Forelimb muscle (tissue), 1 donor: Measurements from ENCODE around the gene LRRC8A. TPM values are rescaled to one million over a fixed set of nuclear protein-coding genes. Genes with fewer than 3 reads are reported as not detected.
A peak's percentile ranks its signal among the peaks of the same experiment; 100 is the strongest.
"Not testable (repeated sequence)": the region's sequence is repeated elsewhere in the genome, so short reads cannot be mapped to it uniquely, and the experiment has no call there.

Experiments
- DNase-seq: peaks from one replicate; pipeline ENCODE4 v3.0.0-alpha.2; 2013; ENCODE audit warnings: low read depth
- polyA plus RNA-seq: library from polyadenylated mRNA; unstranded; fragments of 120-200 nt; gene quantifications from one replicate; pipeline ENCODE4 v1.2.1, GENCODE V29; 2013; ENCODE audit not compliant: insufficient read length

Gene LRRC8A
- polyA plus RNA-seq, 1 donor = 23.1 TPM

DNA sequence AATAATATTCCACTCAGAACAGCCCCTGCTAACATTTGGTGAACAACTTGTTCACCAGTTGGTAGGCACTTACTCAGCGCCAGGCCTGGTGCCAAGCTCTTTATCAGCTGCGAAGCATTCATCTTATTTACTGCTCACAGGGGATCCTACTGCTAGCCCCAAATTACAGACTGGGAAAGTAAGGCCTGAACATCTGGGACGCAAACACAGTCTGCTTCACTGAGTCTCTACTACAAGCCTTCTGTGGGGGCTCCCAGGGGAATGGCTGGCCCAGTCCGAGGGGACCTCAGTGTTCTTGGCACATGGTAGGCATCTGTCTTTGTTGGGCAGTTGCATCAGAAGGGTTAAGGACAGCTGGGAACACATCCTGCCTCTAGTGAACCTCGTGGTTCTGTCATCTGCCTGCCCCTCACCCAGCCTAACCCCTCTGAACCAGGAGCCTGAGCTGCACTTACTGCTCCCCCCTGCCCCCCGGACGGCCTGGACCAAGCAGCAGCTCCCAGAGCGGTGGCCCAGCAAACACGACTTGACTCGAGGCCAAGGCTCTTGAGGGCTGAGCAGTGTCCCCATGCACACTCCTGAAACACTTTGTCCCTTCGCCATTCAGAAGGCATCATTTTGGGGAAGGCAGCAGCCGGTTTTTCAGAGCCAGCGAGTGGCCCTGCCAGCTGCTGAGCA lies 38.6 kb downstream of the LRRC8A start, which contains the start of gene PHYHD1:
PHYHD1 (plus strand) TSS at position 602 of the 678 bp plus-strand sequence. CDS start 1,342 bp downstream, outside the sequence.
- no peak for DNase-seq

DNA sequence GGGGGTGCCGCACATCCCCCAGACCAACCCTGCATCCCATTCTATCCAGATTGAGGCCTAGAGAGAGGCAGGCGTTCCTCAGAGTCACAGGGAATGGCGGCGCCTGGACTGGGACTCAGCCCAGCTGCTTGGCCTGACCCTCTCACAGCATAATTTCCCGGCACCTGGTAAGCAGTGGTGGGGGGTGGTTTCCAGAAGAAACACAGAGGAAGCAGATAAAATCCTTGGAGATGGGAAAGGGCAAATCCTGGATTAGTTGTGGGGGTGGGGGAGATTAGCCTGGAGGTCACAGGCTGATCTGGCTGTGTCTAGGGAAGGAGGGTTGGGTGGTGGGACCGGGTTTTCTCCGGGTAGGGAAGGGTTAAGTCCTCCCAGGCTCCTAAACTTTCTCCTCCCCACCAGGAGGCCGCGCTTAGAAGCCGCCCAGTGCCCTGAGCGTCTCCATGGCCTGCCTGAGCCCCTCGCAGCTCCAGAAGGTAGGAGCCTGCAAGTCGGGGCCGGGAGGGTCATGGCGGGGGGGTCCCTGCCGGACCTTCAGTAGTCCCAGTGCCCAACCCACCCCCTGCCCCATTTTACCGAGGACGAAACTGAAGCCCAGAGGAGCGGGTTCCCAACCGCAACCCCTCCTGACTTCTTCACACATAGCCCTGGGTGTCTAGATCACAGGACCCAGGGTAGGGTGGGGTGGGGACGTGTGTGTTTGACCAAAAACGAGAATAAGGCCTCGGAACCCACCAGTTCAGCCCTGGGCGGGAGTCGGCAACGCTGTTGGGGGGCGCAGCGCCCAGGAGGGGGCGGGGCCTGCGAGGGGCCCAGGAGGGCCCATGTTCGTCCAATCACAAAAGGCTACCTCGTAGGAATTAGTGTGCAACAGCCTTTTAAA lies 40.2 kb downstream of the LRRC8A start:
- peak; percentile 40 for DNase-seq

DNA sequence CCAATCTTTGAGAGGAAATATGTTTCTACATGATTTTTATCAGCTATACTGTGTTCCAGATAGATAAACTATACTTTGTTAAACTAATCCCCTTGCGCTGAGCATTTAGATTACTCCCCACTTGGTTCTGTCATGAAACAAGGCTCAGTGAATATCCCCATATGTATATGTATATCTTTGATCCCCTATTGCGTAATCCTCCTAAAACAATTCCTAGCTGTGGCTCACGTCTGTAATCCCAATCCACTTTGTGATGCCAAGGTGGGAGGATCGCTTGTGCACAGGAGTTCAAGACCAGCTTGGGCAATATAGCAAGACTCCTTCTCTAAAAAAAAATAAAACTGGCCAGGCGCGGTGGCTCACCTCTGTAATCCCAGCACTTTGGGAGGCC lies 41.6 kb downstream of the LRRC8A start:
- DNase-seq = no peak

DNA sequence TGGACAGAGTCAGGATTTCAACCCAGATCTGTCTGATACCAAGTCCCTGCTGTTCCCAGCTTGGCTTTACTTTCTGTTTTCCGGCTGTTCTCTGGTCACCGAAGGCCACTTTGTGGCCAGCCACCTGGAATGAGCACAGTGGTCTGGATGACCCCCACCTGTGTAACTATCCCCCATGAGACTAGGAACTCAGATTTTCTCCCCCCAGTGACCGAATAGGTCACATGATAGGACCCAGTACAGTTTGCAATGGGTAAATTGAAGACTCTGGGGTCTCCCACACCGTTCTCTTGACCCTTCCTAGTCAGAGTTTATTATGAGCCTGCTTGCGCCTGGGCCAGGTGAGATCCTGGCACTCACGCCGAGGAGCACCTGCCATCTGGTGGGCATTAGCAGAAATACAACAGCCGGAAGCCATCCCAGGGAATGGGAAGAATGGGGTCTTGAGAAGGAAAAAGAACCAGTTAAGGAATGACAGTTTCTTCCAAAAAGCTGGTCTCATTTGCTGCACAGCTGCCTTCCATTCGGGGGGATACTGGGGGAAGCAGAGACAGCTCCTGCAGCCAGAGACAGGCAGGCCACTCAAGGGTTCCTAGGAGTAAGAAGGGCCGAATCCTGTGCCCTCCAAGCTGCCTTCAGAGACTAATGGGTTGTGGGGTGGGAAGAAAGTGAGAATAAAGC lies 45.9 kb downstream of the LRRC8A start:
- no peak for DNase-seq

DNA sequence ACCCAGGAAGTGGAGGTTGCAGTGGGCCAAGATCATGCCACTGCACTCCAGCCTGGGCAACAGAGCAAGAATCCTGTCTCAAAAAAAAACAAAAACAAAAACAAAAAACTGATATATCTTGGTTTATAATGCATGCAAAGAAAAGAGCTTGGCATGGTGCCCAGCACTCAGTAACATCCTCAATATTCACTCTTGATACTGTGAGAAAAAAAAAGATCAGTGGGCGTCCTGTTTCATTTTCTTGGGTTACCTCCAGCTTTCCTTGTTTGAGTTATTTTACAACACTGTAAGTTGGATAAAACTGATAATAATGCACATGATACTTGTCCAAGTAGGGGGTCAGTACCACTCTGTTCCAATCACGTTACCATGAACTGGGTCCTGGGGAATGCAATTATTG lies 46.7 kb downstream of the LRRC8A start:
- no peak for DNase-seq

DNA sequence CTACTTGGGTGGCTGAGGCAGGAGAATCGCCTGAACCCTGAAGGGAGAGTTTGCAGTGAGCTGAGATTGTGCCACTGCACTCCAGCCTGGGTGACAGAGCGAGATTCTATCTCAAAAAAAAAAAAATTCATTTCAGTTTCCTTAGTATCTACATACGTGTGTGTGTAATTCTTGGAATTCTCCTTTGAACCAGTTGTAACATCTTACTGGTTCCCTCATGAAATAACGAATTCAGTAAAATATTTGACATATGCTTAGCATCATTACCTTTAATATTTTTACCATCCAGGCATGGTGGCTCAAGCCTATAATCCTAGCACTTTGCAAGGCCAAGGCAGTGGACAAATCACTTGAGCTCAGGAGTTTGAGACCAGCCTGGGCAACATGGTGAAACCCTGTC lies 47.6 kb downstream of the LRRC8A start:
- DNase-seq = no peak

DNA sequence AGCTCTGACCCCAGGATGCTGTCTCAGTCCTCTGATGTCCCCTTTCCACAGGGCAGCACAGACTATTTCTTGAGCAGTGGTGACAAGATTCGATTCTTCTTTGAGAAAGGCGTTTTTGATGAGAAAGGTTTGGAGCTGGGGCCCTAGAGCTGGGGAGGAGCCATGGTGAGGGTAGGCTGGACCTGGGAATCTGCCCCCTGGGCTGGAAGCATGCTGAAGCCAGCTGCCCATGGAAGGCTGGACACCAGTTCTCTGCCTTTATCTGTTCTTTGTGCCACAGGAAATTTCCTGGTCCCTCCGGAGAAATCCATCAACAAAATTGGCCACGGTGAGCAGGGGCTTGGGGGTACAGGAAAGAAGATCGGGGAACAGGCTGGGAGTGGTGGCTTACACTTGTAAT lies 51.8 kb downstream of the LRRC8A start:
- DNase-seq = no peak

DNA sequence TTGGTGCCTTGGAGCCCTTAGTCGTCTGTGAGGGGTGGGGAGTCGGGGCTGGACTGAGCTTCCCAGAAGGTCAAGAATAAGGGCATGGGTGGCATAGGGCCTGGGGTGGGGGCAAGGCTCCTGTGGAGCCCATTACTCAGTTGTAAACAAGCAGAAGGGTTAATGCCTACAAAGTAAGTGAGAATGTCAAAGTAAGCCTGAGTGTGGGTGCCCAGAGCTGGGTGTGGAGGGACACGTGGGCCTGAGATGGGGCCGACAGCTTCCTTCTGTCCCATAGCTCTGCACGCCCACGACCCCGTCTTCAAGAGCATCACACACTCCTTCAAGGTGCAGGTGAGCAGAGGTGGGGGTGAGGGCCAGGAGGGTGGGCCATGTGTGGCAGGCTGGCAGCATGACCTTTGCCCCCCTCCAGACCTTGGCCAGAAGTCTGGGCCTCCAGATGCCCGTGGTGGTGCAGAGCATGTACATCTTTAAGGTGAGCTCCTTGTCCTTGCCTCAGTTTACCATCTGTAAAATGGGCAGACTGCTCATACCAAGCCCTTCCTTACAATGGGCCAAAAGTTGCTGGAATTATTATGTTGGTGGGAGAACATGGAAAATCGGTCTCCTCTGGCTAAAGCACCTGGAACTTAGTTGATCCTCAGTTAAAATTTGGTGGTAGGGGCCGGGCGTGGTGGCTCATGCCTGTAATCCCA lies 54.4 kb downstream of the LRRC8A start:
- no peak for DNase-seq

DNA sequence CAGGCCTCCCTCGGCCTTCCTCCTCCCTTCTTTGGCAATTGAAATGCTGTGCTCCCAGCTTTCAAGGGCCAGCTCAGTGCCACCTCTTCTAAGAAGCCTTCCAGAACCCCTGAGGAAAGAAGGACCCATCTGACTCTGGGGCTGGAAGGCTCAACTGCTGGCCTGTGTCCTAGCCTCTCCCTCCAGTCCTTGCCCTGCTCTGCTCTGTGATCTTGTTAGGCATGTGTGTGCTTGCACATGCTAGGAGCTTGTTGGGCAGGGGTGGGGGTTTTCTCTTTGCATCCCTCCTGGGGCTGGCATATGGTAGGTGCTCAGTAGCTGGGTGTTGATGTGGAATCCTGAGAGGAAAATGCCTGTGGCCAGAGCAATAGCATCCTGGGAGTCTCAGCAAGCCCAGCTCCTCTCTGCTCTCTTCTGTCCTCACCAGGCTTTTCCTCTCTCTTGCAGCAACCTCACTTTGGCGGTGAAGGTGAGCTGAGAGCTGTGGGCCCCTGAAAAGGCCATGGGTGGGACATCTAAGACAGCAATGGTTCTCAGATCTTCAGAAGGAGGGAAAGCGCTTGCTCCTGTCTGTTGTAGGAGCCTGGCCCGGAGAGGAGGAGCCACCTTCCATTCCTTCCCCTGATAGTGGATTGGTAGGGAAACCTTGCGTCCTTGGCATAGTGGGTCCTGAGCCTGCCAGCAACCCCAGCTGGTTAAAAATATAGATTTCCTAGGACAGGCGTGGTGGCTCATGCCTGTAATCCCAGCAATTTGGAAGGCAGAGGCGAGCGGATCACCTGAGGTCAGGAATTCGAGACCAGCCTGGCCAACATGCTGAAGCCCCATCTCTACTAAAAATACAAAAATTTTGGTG lies 55.6 kb downstream of the LRRC8A start:
- no peak for DNase-seq

DNA sequence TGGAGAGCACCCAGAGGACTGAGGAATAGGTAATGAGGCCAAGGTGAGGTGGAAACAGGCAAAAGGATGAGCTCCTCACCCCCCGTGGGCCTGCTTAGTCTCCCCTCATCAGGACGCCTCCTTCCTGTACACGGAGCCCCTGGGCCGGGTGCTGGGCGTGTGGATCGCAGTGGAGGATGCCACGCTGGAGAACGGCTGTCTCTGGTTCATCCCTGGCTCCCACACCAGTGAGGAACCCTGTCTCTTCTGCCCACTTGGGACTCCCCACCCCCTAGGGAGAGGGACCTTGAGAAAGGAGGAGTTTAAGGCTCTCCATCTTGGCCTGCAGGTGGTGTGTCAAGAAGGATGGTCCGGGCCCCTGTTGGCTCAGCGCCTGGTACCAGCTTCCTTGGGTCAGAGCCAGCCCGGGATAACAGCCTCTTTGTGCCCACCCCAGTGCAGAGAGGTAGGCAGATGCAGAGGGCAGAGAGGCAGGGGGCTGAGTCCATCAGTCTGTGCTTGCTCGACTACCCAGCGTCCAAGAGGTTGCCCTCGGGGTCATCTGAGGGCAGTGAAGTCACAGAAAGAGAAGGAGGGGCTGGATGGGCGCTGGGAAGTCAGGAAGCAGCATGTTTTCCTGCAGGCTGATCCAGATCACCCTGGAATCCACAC lies 58.5 kb downstream of the LRRC8A start:
- no peak for DNase-seq

DNA sequence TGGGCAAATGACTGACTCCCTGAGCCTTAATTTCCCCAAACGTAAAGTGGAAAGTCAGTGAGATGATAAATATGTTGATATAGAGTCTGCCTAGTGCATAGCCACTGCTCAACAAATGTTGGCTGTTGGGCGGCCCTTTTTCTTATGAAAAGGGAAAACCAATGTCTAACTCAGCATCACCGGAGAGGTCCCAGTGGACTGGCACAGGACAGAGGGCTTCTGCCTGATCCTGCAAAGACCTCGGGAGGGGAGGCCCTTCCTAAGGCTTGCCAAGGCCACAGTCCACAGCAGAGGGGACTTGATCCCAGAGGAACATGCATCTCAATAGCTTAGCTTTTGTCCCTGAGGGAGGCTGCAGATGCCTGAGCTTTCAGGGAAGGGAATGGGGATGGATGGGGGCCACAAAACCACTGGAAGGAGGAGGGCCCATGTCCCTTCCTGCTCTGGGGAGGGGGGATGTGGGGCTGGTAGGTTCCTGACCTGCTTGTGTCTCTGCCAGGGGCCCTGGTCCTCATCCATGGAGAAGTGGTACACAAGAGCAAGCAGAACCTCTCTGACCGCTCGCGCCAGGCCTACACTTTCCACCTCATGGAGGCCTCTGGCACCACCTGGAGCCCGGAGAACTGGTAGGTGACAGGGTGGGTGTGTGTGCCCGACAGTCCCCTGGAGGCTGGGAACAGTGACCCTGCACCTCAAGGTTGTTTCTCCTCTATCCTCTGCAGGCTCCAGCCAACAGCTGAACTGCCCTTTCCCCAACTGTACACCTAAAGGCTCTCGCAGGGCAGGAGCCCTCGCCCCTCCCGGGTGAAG lies 59.2 kb downstream of the LRRC8A start:
- no peak for DNase-seq

DNA sequence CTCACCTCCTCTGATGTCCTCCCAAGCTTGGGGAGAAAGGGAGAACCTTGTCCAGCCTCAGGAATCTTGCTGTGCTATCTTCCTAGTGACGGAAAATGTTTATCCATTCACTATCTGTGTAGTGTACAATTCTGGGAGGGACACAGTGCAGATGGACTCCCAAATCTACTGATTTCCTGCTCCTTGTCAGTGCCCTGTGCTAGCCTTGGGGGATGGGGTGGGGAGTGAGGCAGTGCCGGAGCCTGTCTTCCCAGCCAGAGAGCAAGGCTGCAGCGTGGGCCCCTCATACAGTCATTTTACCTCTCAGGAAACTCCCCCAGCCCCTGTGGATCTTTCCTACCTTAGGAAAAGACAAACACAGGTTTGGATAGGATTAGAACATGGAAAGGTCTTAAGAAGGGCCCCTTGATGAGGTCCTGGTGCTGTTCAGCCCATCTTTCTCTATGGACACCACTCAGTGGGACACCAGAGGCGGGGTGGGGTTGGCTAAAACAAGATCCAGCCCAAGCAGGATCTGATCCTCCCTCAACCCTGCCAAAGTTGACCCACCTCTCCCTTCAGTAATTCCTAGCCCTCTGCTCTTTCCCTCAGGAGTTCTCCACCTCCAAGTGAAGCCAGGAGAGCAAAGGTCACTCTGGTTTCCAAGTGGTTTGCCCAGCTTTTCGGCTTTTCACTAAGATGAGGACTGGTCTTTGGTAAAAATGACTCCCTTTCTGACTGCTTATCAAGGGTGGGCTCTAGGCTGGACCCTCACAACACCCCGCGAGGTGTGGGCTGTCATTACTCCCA lies 62.1 kb downstream of the LRRC8A start:
- DNase-seq = no peak

DNA sequence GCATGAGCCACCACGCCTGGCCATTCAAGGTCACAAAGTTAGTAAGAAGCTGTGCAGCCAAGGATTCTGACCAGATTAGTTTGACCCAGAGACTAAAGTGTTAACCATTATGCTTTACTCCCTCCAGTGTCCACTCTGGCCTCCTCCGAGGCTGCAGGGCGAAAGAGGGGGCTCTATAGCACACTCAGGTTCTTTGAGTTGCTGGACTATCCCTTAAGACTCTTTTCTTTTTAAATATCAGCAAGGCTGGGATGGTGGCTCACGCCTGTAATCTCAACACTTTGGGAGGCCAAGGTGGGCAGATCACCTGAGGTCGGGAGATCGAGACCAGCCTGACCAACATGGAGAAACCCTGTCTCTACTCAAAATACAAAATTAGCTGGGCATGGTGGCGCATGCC lies 63.0 kb downstream of the LRRC8A start:
- DNase-seq = not testable (repeated sequence)

DNA sequence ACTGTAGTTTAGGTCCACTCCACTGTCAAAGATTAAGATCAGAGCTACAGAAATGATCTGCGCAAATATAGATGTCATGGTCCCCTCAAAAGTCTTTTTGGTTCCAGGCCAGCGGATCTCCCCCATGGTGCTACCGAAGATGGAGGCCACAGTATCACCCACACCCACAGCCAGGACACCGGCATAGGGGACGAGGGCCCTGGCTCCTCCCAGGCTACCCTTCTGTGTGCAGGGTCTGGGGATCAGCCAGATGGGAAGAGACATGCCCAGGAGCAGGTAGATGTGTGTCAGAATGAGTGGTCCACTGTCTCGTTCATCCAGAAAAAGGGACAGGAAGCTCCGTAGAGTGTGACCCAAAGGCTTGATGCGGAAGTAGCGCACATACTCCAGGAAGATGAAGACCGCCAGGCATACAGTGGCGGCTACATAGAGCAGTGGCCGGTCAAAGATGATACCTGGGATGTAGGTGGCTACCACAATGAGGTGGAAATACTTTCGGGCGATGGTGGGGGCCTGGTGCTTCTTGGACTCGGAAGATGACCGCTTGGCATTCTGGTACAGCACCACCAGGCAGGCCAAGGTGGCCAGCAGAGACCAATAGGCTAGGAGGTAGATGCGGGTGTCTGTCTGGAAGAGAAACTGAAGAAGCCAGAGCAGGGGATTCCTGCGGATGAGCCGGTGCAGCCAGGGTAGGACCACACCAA lies 64.0 kb downstream of the LRRC8A start:
- DNase-seq = no peak

DNA sequence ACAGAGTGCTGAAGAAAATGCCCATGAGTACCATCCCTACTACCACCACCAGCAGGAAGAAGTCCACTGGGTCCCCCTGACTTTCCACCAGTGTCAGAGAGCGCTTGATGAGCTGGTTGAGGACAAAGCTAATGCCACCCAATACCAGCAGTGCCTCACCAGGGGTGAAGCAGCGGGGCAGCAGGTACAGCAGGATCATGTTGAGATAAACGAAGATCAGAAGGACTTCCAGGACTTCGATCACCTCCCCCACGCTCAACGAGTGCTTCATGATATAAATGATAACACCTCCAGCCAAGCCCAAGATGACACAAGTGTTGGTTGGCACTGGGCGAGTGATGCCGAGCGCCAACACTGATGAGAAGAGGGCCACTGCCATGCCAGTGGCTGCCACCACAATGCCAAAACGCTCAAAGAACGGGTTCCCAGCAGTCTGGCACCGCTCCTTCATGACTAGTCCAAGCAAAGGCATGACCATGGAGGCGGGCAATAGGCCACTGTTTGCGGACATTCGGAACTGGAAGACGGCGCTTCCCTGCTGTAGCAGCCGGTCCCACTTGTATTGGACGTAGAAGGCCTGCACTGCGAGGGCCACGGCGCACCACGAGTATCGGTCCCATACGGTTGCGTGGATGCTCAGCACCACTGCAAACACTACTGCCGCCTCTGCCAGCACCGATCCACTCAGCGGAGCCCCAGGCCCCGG lies 64.8 kb downstream of the LRRC8A start:
- no peak for DNase-seq

DNA sequence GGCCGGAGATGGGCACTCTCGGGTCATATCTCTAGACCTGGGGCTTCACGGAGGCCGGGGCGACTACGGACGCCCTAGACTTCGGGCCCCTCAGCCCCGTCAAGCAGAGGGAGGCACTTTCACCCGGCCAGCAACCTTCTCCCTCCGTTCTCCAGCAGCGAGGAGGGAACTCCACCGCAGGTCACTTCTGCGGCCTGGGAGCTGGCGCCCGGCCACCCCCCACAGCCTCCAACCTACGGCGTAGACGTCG lies 65.3 kb downstream of the LRRC8A start:
- DNase-seq = no peak

DNA sequence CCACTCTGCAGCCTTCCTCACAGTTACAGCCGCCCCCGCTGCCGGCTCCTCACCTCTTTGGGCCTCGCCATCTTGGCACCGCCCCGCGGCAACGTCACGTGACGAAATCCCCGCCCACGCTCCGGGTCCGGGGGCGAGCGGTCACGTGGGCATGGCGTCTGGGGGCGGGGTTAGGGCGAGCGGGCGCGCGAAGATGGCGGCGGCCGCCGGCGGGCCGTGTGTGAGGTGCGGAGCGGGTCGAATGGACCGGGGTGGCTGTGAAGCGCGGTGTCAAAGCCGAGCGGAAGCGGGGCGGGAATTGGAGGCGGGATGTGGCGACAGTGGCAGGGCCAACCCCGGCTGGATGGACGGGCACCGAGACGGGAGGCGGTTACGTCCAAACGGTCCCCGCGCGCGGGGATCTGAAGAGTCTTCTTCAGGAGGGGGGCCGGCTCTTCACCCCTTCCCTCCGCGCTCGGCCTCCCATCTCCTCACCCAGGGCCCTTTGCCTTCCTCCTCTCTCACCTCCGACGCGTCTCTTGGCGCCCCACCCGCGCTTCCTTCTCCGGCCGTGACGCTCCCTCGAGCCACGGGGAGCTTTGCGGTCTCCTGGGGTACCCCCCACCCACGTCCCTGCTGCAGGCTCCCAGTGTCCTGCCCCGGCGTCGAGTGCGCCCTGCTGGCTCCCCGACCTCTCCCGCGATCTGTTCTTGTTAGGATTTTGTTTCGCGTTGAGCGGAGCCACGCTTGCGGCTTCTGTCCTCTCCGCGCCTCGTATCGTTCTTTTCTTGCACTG lies 65.8 kb downstream of the LRRC8A start, which contains the start of the genes DOLK and NUP188:
DOLK (minus strand) TSS at position 77 of the 775 bp plus-strand sequence. CDS start 300 bp downstream, outside the sequence.
NUP188 (plus strand) TSS at position 173 of the 775 bp plus-strand sequence; CDS start at position 194, 21 bp downstream.
- DNase-seq = peak; percentile 56
